C4-2B (cell line): Measurements from ENCODE around the gene LIPN.

Source experiments
- H3K27ac ChIP-seq: fragments of 450-650 bp; 2 replicates; pipeline ENCODE4 v1.5.1; 2017
- ZFX ChIP-seq: fragments of 450-650 bp; IDR thresholded peaks from 2 replicates; pipeline ENCODE4 v1.6.1; 2017
- TF ChIP-seq, protein P1 (sequence below): fragments of 450-650 bp; conservative IDR thresholded peaks from 2 replicates; pipeline ENCODE4 v1.5.1; 2017; ENCODE audit warnings: mild to moderate bottlenecking

Gene LIPN

GRCh38 chr10:88827671-88828070 is 67.9 kb downstream of the LIPN start:
- no peak overlapping the region for H3K27ac ChIP-seq
- TF ChIP-seq, protein P1, sequence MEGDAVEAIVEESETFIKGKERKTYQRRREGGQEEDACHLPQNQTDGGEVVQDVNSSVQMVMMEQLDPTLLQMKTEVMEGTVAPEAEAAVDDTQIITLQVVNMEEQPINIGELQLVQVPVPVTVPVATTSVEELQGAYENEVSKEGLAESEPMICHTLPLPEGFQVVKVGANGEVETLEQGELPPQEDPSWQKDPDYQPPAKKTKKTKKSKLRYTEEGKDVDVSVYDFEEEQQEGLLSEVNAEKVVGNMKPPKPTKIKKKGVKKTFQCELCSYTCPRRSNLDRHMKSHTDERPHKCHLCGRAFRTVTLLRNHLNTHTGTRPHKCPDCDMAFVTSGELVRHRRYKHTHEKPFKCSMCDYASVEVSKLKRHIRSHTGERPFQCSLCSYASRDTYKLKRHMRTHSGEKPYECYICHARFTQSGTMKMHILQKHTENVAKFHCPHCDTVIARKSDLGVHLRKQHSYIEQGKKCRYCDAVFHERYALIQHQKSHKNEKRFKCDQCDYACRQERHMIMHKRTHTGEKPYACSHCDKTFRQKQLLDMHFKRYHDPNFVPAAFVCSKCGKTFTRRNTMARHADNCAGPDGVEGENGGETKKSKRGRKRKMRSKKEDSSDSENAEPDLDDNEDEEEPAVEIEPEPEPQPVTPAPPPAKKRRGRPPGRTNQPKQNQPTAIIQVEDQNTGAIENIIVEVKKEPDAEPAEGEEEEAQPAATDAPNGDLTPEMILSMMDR, result no peak
- TF ChIP-seq ZFX, result no peak

GRCh38 chr10:88828310-88828709 is 68.5 kb downstream of the LIPN start:
- no peak overlapping the region for H3K27ac ChIP-seq
- TF ChIP-seq ZFX, result no peak
- TF ChIP-seq, protein P1, result no peak
